Heart left ventricle (tissue), 16 donors: Measurements from ENCODE around the gene DYNC2LI1. TPM values are rescaled to one million over a fixed set of nuclear protein-coding genes. Genes with fewer than 3 reads are reported as not detected.
A peak's percentile ranks its signal among the peaks of the same experiment; 100 is the strongest.

Source experiments
- ATAC-seq, 4 donors: fragments of 200-7000 bp; cut with Tn5 transposase; one replicate each; pipeline ENCODE4 v1.9.1; 2020 to 2022; ENCODE audit warnings: moderate library complexity in 4 of 4, mild to moderate bottlenecking in 3 of 4, moderate number of reproducible peaks in 1 of 4
- DNase-seq, 5 donors: peaks; one replicate each; pipeline ENCODE4 v3.0.0-alpha.2; 2020
- H3K27ac ChIP-seq, 12 donors: fragments of 200-600 bp; sonication (generic) in 4 of 12; one replicate each; pipeline versions ENCODE4 v1.5.0 to v1.8.0; 2016 to 2022; ENCODE audit warnings: mild to moderate bottlenecking in 2 of 12
- H3K27me3 ChIP-seq, 9 donors: fragments of 200-600 bp; sonication (generic) in 2 of 9; one replicate each; pipeline versions ENCODE4 v1.5.1 to v1.8.0; 2016 to 2022; ENCODE audit warnings: mild to moderate bottlenecking in 3 of 9
- H3K36me3 ChIP-seq, 9 donors: fragments of 200-600 bp; sonication (generic) in 2 of 9; one replicate each; pipeline versions ENCODE4 v1.5.0 to v1.8.0; 2018 to 2022; ENCODE audit warnings: mild to moderate bottlenecking in 2 of 9
- H3K4me1 ChIP-seq, 12 donors: fragments of 200-600 bp; sonication (generic) in 4 of 12; one replicate each; pipeline versions ENCODE4 v1.5.0 to v1.8.0; 2016 to 2022; ENCODE audit warnings: mild to moderate bottlenecking in 3 of 12
- H3K4me3 ChIP-seq, 12 donors: fragments of 200-600 bp; sonication (generic) in 4 of 12; one replicate each; pipeline versions ENCODE4 v1.5.0 to v1.8.0; 2017 to 2022; ENCODE audit warnings: mild to moderate bottlenecking in 9 of 12, moderate library complexity in 4 of 12
- H3K9me3 ChIP-seq, 12 donors: fragments of 200-600 bp; sonication (generic) in 4 of 12; one replicate each; pipeline versions ENCODE4 v1.5.0 to v1.8.0; 2016 to 2022; ENCODE audit warnings: mild to moderate bottlenecking in 1 of 12
- CTCF ChIP-seq, 12 donors: fragments of 200-600 bp; sonication (generic) in 4 of 12; IDR thresholded peaks; one replicate each; pipeline versions ENCODE4 v1.5.0 to v1.8.0; 2018 to 2022; ENCODE audit warnings: antibody characterized with exemption in 12 of 12, mild to moderate bottlenecking in 5 of 12
- POLR2A ChIP-seq, 2 donors: fragments of 450-650 bp; IDR thresholded peaks; one replicate each; pipeline ENCODE4 v1.6.1; 2017; ENCODE audit warnings: antibody characterized with exemption in 2 of 2, mild to moderate bottlenecking in 2 of 2, moderate library complexity in 2 of 2
- WGBS, 4 donors: extraction: QIAGEN DNeasy Blood & Tissue Kit in 2 of 4; methylation state at CpG; one replicate each; pipeline versions ENCODE4 v1.1.5 to v1.1.7; 2013 to 2018; 5-methylcytosine and 5-hydroxymethylcytosine counted together
- intact Hi-C, 10 donors: fragments of 100-400 bp; cut with DNase I; formaldehyde crosslinking; loops; one replicate each; pipeline versions ENCODE4 v1.11.1 to v1.14.2; 2022
- polyA plus RNA-seq, 2 donors: library from polyadenylated mRNA; stranded (reverse); fragments of 200-250 nt; gene quantifications; one replicate each; pipeline ENCODE4 v1.2.3, GENCODE V29; 2013
- total RNA-seq, 9 donors: library from RNA; depleted of rRNA in 2 of 9; stranded (reverse); fragments of >200 nt in 2 of 9; fragmentation: NEBNext Ultra II Directional in 3 of 9; extraction: Animal tissue kit (Norgen Biotek cat#: 25700) in 3 of 9; gene quantifications; one replicate each; pipeline versions ENCODE4 v1.1.0 to v1.2.4, GENCODE V29; 2016 to 2023
- donor health status: ischemic (EF 13 %, LVEDD 7.1; RV severe dilation, severe dysfunction).
- donor health status: healthy with polysubstance abuse.
- donor health status: DM: no; HTN: yes; CAD: no.
- donor health status: DM: no; HTN: no; CAD: no.
- donor health status: ischemic (EF 25% LVEDD 6.9; RV normal size, moderate dysfunction).
- donor health status: ischemic (EF 25% LVEDD 5.7; RV mildly dilated, moderate dysfunction).
- donor health status: healthy.
- donor health status: DM: yes; HTN: yes; CAD: no.
- donor health status: ischemic (EF 35%, LVEDD 5.7; RV mildly dilated, moderate dysfunction).
- donor health status: nonischemic (EF 11% LVEDD 7.7; RV severe dilation, severe dysfunction).
- donor health status: DM: yes; HTN: yes; CAD: no.
- donor health status: PGD.
- donor health status: ischemic (EF 29% LVEDD 5.4; RV normal size, mild dysfunction).
- donor health status: nonischemic (EF 23%, LVEDD 6.1; RV moderate dilation, normal function).

The DYNC2LI1 gene
- total and polyA plus RNA-seq, 11 donors, result 4.8 to 17.8 (median 9.6) TPM

- no peak for TF ChIP-seq POLR2A (IDR thresholded peaks at IDR 0.05)
- TF ChIP-seq CTCF (IDR thresholded peaks at IDR 0.05), result no peak
- no peak overlapping the region for H3K4me3 ChIP-seq
Observed at GRCh38 chr2:43832457-43832856, 58.6 kb downstream of the DYNC2LI1 start.

GRCh38 chr2:43837033-43837432 is 63.2 kb downstream of the DYNC2LI1 start:
- H3K36me3 ChIP-seq, result no peaks in the 10 kb centered on the region
- H3K27ac ChIP-seq, result no peak overlapping the region
- 72 to 81% (median 79%) methylated on average over 4 of the region's 4 CpGs for WGBS, 4 donors
- no peak for TF ChIP-seq CTCF (IDR thresholded peaks at IDR 0.05)
- TF ChIP-seq POLR2A (IDR thresholded peaks at IDR 0.05), result no peak
- DNase-seq (no peak), ATAC-seq (no peak)
- intact Hi-C loops, result no loop called here
- peaks cover 0 to 16% (median 2%) of the 10 kb centered on the region in 9 donors for H3K27me3 ChIP-seq
- H3K9me3 ChIP-seq, result no peaks in the 10 kb centered on the region
- peaks cover 0 to under 1% (median 0%) of the 10 kb centered on the region in 12 donors for H3K4me1 ChIP-seq
- H3K4me3 ChIP-seq, result no peak overlapping the region

More at GRCh38 chr2:43832457-43832856, 58.6 kb downstream of the DYNC2LI1 start:
- ATAC-seq (no peak), DNase-seq (no peak)
- WGBS, 4 donors, result 57 to 84% (median 72%) methylated on average over 1 to 3 of the region's 3 CpGs
- Histone ChIP-seq H3K4me1 (peaks cover 0 to 8% (median 0%) of the 10 kb centered on the region in 12 donors), H3K9me3 (no peaks in the 10 kb centered on the region), H3K27ac (no peak overlapping the region), H3K27me3 (peaks cover 0 to 32% (median 12%) of the 10 kb centered on the region in 9 donors), H3K36me3 (no peaks in the 10 kb centered on the region)
- intact Hi-C loops, result no loop called here

GRCh38 chr2:43837831-43838559 is 64.2 kb downstream of the DYNC2LI1 start:
- ATAC-seq (no peak), DNase-seq (no peak)
- Histone ChIP-seq H3K27ac (no peak overlapping the region), H3K36me3 (no peaks in the 10 kb centered on the region), H3K27me3 (peaks cover 0 to 6% (median 0%) of the 10 kb centered on the region in 9 donors), H3K4me1 (no peaks in the 10 kb centered on the region), H3K4me3 (no peak overlapping the region), H3K9me3 (no peaks in the 10 kb centered on the region)
- 84 to 91% (median 87%) methylated on average over 21 of the region's 21 CpGs for WGBS, 4 donors
- TF ChIP-seq POLR2A (IDR thresholded peaks at IDR 0.05), result no peak
- no peak for TF ChIP-seq CTCF (IDR thresholded peaks at IDR 0.05)
- intact Hi-C loops, result no loop called here

GRCh38 chr2:43838560-43839267 is 64.9 kb downstream of the DYNC2LI1 start, which contains the start of the genes ABCG5 and ABCG8:
Gene ABCG5, minus strand, starts transcription at chr2:43838839. Its CDS starts 160 bp downstream, at chr2:43838679.
Gene ABCG8, plus strand, starts transcription at chr2:43838971. Its CDS starts 83 bp downstream, at chr2:43839054.
- Histone ChIP-seq H3K4me1 (no peaks in the 10 kb centered on the region), H3K27me3 (peaks cover 0 to 4% (median 0%) of the 10 kb centered on the region in 9 donors), H3K4me3 (no peak within 1 kb of the TSS), H3K36me3 (no peaks in the 10 kb centered on the region), H3K27ac (no peak within 1 kb of the TSS), H3K9me3 (no peaks in the 10 kb centered on the region)
- TF ChIP-seq POLR2A (IDR thresholded peaks at IDR 0.05) (no peak), CTCF (IDR thresholded peaks at IDR 0.05) (no peak)
- intact Hi-C loops, result no loop called here
- DNase-seq (no peak), ATAC-seq (peak in 1 of 4 donors; percentile 13)
- WGBS, 4 donors, result 65 to 75% (median 71%) methylated on average over 13 to 20 of the region's 20 CpGs
